Smooth muscle cell (in vitro differentiated cells): ENCODE measurements around the gene CELF4. TPM values are rescaled to one million over a fixed set of nuclear protein-coding genes. Genes with fewer than 3 reads are reported as not detected.

Experiments
- DNase-seq: peaks from one replicate; lab custom pipeline; 2025; ENCODE audit not compliant: unreplicated experiment; lab: John Stamatoyannopoulos, UW
- H2AFZ ChIP-seq: fragments of 200-600 bp; sonication (generic); 2 replicates; pipeline ENCODE4 v1.6.0; 2016; ENCODE audit warnings: antibody characterized with exemption, low read depth, mild to moderate bottlenecking
- H3F3A ChIP-seq: fragments of 200-600 bp; sonication (generic); 2 replicates; pipeline ENCODE4 v1.6.0; 2017; ENCODE audit warnings: antibody characterized with exemption, low read depth
- H3K27ac ChIP-seq: fragments of 200-600 bp; sonication (generic); 2 replicates; pipeline ENCODE4 v1.5.1; 2016; ENCODE audit warnings: low read depth, mild to moderate bottlenecking
- H3K27me3 ChIP-seq: fragments of 200-600 bp; sonication (generic); 2 replicates; pipeline ENCODE4 v1.6.1; 2016; ENCODE audit warnings: low read depth, mild to moderate bottlenecking
- H3K36me3 ChIP-seq: fragments of 200-600 bp; sonication (generic); 2 replicates; pipeline ENCODE4 v1.5.1; 2016; ENCODE audit warnings: low read depth
- H3K4me1 ChIP-seq: fragments of 200-600 bp; sonication (generic); 2 replicates; pipeline ENCODE4 v1.5.1; 2016; ENCODE audit warnings: low read depth
- H3K4me2 ChIP-seq: fragments of 200-600 bp; sonication (generic); 2 replicates; pipeline ENCODE4 v1.6.0; 2016; ENCODE audit warnings: mild to moderate bottlenecking
- H3K4me3 ChIP-seq: fragments of 200-600 bp; sonication (generic); 2 replicates; pipeline ENCODE4 v1.5.1; 2016; ENCODE audit warnings: mild to moderate bottlenecking
- H3K79me2 ChIP-seq: fragments of 200-600 bp; sonication (generic); 2 replicates; pipeline ENCODE4 v1.6.0; 2016; ENCODE audit warnings: low read depth, mild to moderate bottlenecking
- H3K9ac ChIP-seq: fragments of 200-600 bp; sonication (generic); 2 replicates; pipeline ENCODE4 v1.6.0; 2016; ENCODE audit warnings: low read depth
- H3K9me3 ChIP-seq: fragments of 200-600 bp; sonication (generic); replicated peaks from 2 replicates; pipeline ENCODE4 v1.5.1; 2016; ENCODE audit warnings: low read depth
- H4K20me1 ChIP-seq: fragments of 200-600 bp; sonication (generic); 2 replicates; pipeline ENCODE4 v1.6.0; 2016; ENCODE audit warnings: low read depth
- CTCF ChIP-seq: fragments of 200-600 bp; sonication (generic); IDR thresholded peaks from 2 replicates; pipeline ENCODE4 v1.5.1; 2017; ENCODE audit warnings: borderline replicate concordance, mild to moderate bottlenecking, antibody characterized with exemption; ENCODE audit not compliant: insufficient read depth, poor library complexity, severe bottlenecking
- WGBS: methylation state at CpG from one replicate; pipeline ENCODE4 v1.1.7; 2016; ENCODE audit warnings: low lambda C conversion rate; 5-methylcytosine and 5-hydroxymethylcytosine counted together
- polyA plus RNA-seq: library from polyadenylated mRNA; unstranded; fragments of >200 nt; fragmentation: Nextera tagmentation; extraction: Ambion mirVana; gene quantifications from 2 replicates; pipeline ENCODE4 v1.2.1, GENCODE V29; 2016
- total RNA-seq: library from RNA; depleted of rRNA; stranded (reverse); fragments of >200 nt; gene quantifications from 2 replicates; pipeline ENCODE4 v1.2.3, GENCODE V29; 2014

The CELF4 gene
- total and polyA plus RNA-seq, 2 experiments from 2014 or later: 0.40 TPM; not detected in 1

DNA sequence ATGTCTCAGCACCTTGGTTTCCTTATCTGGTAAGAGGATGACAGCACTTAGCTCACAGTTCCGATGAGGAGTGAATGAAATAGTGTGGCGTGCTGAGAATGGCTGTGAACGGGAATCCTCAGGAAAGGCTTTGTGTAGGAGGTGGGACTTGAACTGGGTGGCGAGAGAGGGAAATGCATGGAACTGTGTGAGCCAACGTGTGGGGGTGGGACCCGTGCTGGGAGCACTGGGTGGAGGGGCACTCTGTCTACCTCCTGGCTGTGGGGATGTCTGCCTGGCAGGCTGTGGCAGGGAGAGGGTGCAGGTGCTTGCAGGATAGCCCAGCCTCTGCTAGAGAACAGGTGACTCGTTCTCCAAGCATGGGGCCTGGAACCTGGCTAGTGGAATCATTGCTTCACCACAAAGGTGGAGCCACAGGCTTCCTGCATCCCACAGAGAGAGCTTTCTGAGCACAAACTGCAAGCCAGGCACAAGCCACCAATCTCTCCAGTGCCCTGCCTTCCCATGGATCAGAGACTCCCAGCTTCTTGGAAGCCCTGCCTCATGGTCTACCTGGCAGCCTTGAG lies 145.2 kb downstream of the CELF4 start:
- peaks cover 6% of the 10 kb centered on the region for H4K20me1 ChIP-seq
- H3K4me3 ChIP-seq: no peak overlapping the region
- DNase-seq: no peak
- peaks cover 8% of the 10 kb centered on the region for H3F3A ChIP-seq
- no peaks in the 10 kb centered on the region for H3K79me2 ChIP-seq
- H3K27ac ChIP-seq: no peak overlapping the region
- peaks cover 12% of the 10 kb centered on the region for H3K4me1 ChIP-seq
- no peaks in the 10 kb centered on the region for H3K9me3 ChIP-seq
- no peak for TF ChIP-seq CTCF
- H3K27me3 ChIP-seq: peaks cover 61% of the 10 kb centered on the region
- WGBS: 56% methylated on average over 7 of the region's 7 CpGs
- no peak overlapping the region for H3K9ac ChIP-seq
- H2AFZ ChIP-seq: no peak overlapping the region
- H3K36me3 ChIP-seq: no peaks in the 10 kb centered on the region
- no peak overlapping the region for H3K4me2 ChIP-seq

GRCh38 chr18:37419866-37420265 lies 145.7 kb downstream of the CELF4 start:
- H3K36me3 ChIP-seq: no peaks in the 10 kb centered on the region
- WGBS: 94% methylated on average over 7 of the region's 7 CpGs

DNA sequence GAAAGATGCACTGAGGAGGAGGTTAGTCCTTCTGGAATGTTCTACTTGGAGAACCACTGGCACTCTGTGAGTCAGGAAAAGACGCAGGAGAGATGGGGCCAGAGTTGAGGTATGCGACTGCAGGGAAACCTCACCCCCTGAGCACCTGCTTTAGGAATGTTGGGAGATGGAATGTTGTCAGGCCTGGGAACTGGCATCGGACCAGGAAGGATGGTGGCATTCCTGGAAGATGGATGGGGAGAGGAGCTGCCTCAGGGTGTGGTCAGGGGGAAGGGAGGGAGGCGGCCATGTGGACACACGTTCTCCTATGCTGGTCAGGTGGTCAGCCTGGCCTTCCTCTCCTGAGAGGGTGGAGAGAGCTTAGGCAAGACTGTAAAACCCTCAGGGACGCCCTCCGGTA lies 146.3 kb downstream of the CELF4 start:
- Histone ChIP-seq H3K9me3 (no peaks in the 10 kb centered on the region), H3K79me2 (no peaks in the 10 kb centered on the region), H3K27me3 (peaks cover 68% of the 10 kb centered on the region), H3K27ac (no peak overlapping the region), H3K4me1 (peaks cover 12% of the 10 kb centered on the region), H4K20me1 (peaks cover 6% of the 10 kb centered on the region), H2AFZ (no peak overlapping the region), H3K9ac (no peak overlapping the region), H3K36me3 (no peaks in the 10 kb centered on the region), H3F3A (peaks cover 8% of the 10 kb centered on the region), H3K4me3 (no peak overlapping the region), H3K4me2 (no peak overlapping the region)
- TF ChIP-seq CTCF: no peak
- no peak for DNase-seq
- 87% methylated on average over 7 of the region's 7 CpGs for WGBS

More at GRCh38 chr18:37419866-37420265, 145.7 kb downstream of the CELF4 start:
- H4K20me1 ChIP-seq: peaks cover 6% of the 10 kb centered on the region
- peaks cover 12% of the 10 kb centered on the region for H3K4me1 ChIP-seq
- no peak overlapping the region for H3K4me3 ChIP-seq
- peaks cover 8% of the 10 kb centered on the region for H3F3A ChIP-seq
- no peaks in the 10 kb centered on the region for H3K9me3 ChIP-seq
- H3K4me2 ChIP-seq: no peak overlapping the region
- H3K9ac ChIP-seq: no peak overlapping the region
- H3K79me2 ChIP-seq: no peaks in the 10 kb centered on the region
- H2AFZ ChIP-seq: no peak overlapping the region
- no peak overlapping the region for H3K27ac ChIP-seq
- TF ChIP-seq CTCF: no peak
- peaks cover 66% of the 10 kb centered on the region for H3K27me3 ChIP-seq
- DNase-seq: no peak

DNA sequence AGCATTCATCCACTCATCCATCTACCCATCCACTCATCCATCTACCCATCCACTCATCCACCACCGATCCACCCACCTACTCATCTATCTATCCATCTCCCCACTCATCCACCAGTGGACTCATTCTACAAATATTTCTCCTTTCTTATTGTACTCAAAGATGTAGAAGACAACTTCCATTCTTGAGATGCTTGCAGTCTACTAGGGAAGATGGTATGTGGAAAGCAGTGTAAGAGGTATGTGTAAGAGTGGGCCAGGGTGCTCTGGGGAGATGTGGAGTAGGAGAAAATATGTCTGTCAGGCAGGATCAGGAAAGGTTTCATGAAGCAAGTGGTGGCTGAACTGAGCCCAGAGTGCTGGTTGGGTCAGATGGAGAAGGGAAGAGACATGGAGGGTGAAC lies 150.8 kb downstream of the CELF4 start:
- H2AFZ ChIP-seq: no peak overlapping the region
- DNase-seq: no peak
- no peaks in the 10 kb centered on the region for H3K36me3 ChIP-seq
- no peaks in the 10 kb centered on the region for H3F3A ChIP-seq
- H3K79me2 ChIP-seq: no peaks in the 10 kb centered on the region
- no peak overlapping the region for H3K27ac ChIP-seq
- 96% methylated on average over 1 of the region's 1 CpG for WGBS
- H3K4me1 ChIP-seq: no peaks in the 10 kb centered on the region
- H3K4me2 ChIP-seq: no peak overlapping the region
- H3K9me3 ChIP-seq: no peaks in the 10 kb centered on the region
- TF ChIP-seq CTCF: no peak
- peaks cover 64% of the 10 kb centered on the region for H3K27me3 ChIP-seq
- H4K20me1 ChIP-seq: no peaks in the 10 kb centered on the region
- no peak overlapping the region for H3K4me3 ChIP-seq
- no peak overlapping the region for H3K9ac ChIP-seq
